ENCODE data around the gene TMPRSS3. TPM values are rescaled to one million over a fixed set of nuclear protein-coding genes. Genes with fewer than 3 reads are reported as not detected.

TMPRSS3 gene
- total and polyA plus RNA-seq, 9 of the 15 experiments (the other 6 are each of a cell fraction or from before 2014, with no cell fraction given): 0.07 TPM; not detected in 8

DNA sequence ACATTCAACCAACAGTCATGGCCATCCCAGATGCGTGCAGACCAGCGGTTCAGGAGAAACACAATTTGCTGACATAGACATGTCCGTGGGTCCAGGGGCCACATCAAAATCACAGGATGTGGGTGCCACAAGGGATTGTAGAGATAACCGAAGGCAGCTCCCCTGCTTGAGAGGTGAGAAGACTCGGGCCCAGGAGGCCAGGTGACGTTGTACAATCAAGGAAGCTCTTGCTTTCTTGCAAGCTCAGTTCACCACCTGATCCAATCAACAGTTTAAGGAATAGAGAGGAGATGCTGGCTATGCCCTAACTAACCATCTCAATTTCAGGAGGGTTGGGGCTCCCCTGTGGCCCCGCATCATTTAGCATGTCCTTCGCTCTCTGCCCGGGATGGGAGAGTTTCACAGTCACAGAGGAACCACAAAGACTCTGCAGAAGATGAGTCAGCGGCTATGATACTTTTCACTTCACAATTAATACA lies 27.4 kb upstream of the TMPRSS3 start:
- CTCF ChIA-PET (ENCODE audit: low intra/inter-chr PET ratio): no interaction called here

More for the DNA sequence above, 27.4 kb upstream of the TMPRSS3 start:
- Histone ChIP-seq H3K4me3 (no peak overlapping the region), H3K9me1 (ENCODE audit: control insufficient read depth, insufficient read depth, low read length) (no peaks in the 10 kb centered on the region), H3K27me3 (ENCODE audit: control insufficient read depth in 2 of 2, insufficient read depth in 2 of 2, low read length in 2 of 2) (peaks cover 3 to 19% of the 10 kb centered on the region in 2 experiments; a peak in 2 of 5 replicates), H3K27ac (ENCODE audit: extremely low read depth, low read depth, low read length) (no peak overlapping the region), H3K36me3 (ENCODE audit: control insufficient read depth, insufficient read depth, low read length) (no peaks in the 10 kb centered on the region), H4K20me1 (replicated peaks; ENCODE audit: control insufficient read depth, insufficient read depth, low read length) (peaks cover 3% of the 10 kb centered on the region; the same call in 1 of the 2 replicates), H3K4me1 (replicated peaks in 1 of 2; ENCODE audit: control insufficient read depth in 2 of 2, insufficient read depth in 2 of 2, low read length in 2 of 2) (peaks cover 0 to 4% of the 10 kb centered on the region in 2 experiments; a peak in 1 of 5 replicates), H2AFZ (ENCODE audit: low read depth, low read length) (no peak overlapping the region), H3K9ac (ENCODE audit: insufficient read depth in 1 of 2, low read depth in 2 of 2, low read length in 2 of 2) (no peak overlapping the region), H3K79me2 (ENCODE audit: control insufficient read depth, insufficient read depth, low read length) (no peaks in the 10 kb centered on the region), H3K9me3 (replicated peaks; ENCODE audit: control insufficient read depth, insufficient read depth, low read depth, low read length) (no peaks in the 10 kb centered on the region), H3K4me2 (ENCODE audit: insufficient read depth, low read length) (no peak overlapping the region)
- FAIRE-seq (no peak), ATAC-seq (no peak; the same call in 2 of the 3 replicates), DNase-seq (ENCODE audit: extremely low read depth in 1 of 4, low spot score in 3 of 4) (no peak)
- WGBS (ENCODE audit: insufficient coverage, low coverage, missing lambda C conversion rate): 19% methylated on average over 10 of the region's 10 CpGs
- intact Hi-C loops (cut with micrococcal nuclease): no loop called here
- in situ Hi-C loops (cut with MboI): no loop called here
- POLR2A ChIA-PET: interaction anchor here (0.6 to 2.3 kb wide), 7 partner anchors 9 to 127 kb away, joined by 3 to 11 read pairs (median 3); no protein-coding TSS in a partner anchor
- no TSS peak for BruUV-seq (replicated peaks)
- TF ChIP-seq RNF2 (IDR thresholded peaks at IDR 0.05) (no peak), C11orf30 (IDR thresholded peaks at IDR 0.05; ENCODE audit: low read depth) (peak; percentile 11; the same call in 1 of the 2 replicates), ZNF316 (IDR thresholded peaks at IDR 0.05) (peak; percentile 54; the same call in 1 of the 2 replicates), BACH1 (tag; IDR thresholded peaks at IDR 0.05) (no peak), MGA (IDR thresholded peaks at IDR 0.05) (no peak), ADNP (tag; IDR thresholded peaks at IDR 0.05) (no peak), MAFF (IDR thresholded peaks at IDR 0.05; ENCODE audit: low read length) (0 out of 2 replicates have a peak, but pooled peaks have one; percentile 5), ZNF695 (CRISPR knock-in tag; IDR thresholded peaks at IDR 0.05) (no peak), CTBP1 (IDR thresholded peaks at IDR 0.05; ENCODE audit: borderline replicate concordance) (no peak)
